ENCODE data around the gene WDR46. TPM values are rescaled to one million over a fixed set of nuclear protein-coding genes. Genes with fewer than 3 reads are reported as not detected.

WDR46 gene
- total RNA-seq, 2 donors from 2014 or later, result 41.3 to 47.2 TPM

DNA sequence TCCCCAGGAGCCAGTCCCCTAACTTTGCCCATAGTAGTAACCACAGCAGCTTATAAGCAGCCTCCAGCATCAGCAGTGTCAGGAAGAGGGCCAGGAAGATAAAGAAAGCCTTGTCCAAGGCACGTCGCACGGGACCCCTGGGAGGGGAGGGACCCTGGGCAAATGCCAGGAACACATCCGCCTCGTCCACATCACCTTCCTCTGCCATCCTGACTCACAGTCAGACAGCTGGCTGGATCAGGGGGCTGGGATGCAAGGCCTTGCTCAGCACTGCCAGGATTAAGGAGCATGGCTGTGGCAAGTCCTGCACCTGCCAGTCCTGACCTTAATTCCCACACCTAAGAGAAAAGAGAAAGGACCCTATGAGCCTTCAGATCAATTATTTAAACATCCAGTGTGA is 40.0 kb upstream of the WDR46 start:
- WGBS, result 14% methylated on average over 5 of the region's 5 CpGs
- no peak for DNase-seq (ENCODE audit: low spot score)
- intact Hi-C loops (cut with DNase I), result no loop called here
- no peaks in the 10 kb centered on the region for H3K4me1 ChIP-seq (replicated peaks)
- TF ChIP-seq POLR2A (IDR thresholded peaks at IDR 0.05), result no peak
- TF ChIP-seq, protein P1, sequence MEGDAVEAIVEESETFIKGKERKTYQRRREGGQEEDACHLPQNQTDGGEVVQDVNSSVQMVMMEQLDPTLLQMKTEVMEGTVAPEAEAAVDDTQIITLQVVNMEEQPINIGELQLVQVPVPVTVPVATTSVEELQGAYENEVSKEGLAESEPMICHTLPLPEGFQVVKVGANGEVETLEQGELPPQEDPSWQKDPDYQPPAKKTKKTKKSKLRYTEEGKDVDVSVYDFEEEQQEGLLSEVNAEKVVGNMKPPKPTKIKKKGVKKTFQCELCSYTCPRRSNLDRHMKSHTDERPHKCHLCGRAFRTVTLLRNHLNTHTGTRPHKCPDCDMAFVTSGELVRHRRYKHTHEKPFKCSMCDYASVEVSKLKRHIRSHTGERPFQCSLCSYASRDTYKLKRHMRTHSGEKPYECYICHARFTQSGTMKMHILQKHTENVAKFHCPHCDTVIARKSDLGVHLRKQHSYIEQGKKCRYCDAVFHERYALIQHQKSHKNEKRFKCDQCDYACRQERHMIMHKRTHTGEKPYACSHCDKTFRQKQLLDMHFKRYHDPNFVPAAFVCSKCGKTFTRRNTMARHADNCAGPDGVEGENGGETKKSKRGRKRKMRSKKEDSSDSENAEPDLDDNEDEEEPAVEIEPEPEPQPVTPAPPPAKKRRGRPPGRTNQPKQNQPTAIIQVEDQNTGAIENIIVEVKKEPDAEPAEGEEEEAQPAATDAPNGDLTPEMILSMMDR (IDR thresholded peaks at IDR 0.05), result no peak
- TF ChIP-seq POLR2AphosphoS5 (IDR thresholded peaks at IDR 0.05), result no peak
- H3K27ac ChIP-seq, result no peak overlapping the region
- H3K27me3 ChIP-seq (replicated peaks; ENCODE audit: insufficient read depth), result no peaks in the 10 kb centered on the region
- no peaks in the 10 kb centered on the region for H3K9me3 ChIP-seq
- no peaks in the 10 kb centered on the region for H3K36me3 ChIP-seq
- no peak overlapping the region for H3K4me3 ChIP-seq

DNA sequence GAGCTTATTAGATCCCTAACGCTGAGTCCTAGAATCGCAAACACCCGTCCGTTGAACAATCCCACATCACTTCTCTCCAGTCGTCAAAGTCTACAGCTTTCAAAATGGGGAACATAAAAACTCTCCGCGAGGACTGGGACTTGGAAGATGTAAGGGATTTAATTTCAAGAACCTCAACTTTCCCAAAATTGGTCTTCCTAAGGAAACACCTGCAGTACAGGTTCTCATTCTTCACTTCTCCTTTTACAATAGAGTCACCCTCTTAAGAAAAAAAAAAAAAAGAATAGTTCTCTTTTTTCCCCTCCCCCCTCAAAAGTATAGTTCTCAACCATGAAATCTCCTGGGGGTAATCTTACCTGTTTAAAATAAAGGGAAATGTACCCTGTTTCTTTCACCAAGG is 35.1 kb upstream of the WDR46 start:
- TF ChIP-seq, protein P1 (IDR thresholded peaks at IDR 0.05), result no peak
- TF ChIP-seq POLR2A (IDR thresholded peaks at IDR 0.05), result no peak
- TF ChIP-seq POLR2AphosphoS5 (IDR thresholded peaks at IDR 0.05), result no peak
- peaks cover 10% of the 10 kb centered on the region for H3K4me1 ChIP-seq (replicated peaks)
- H3K27me3 ChIP-seq (replicated peaks; ENCODE audit: insufficient read depth), result no peaks in the 10 kb centered on the region
- H3K36me3 ChIP-seq, result peaks cover 3 to 5% of the 10 kb centered on the region in 2 donors
- intact Hi-C loops (cut with DNase I), result no loop called here
- H3K4me3 ChIP-seq, result peak overlapping the region; percentile 52 to 67
- no peak for DNase-seq (ENCODE audit: low spot score)
- no peaks in the 10 kb centered on the region for H3K9me3 ChIP-seq
- 17% methylated on average over 7 of the region's 7 CpGs for WGBS
- H3K27ac ChIP-seq, result peak overlapping the region; percentile 81 to 87

GRCh38 chr6:33323623-33323948 is 34.5 kb upstream of the WDR46 start:
- TF ChIP-seq, protein P1 (IDR thresholded peaks at IDR 0.05), result no peak
- TF ChIP-seq POLR2A (IDR thresholded peaks at IDR 0.05) (no peak), POLR2AphosphoS5 (IDR thresholded peaks at IDR 0.05) (no peak)
- intact Hi-C loops (cut with DNase I), result no loop called here
- H3K27ac ChIP-seq, result peak overlapping the region; percentile 81 to 87
- no peaks in the 10 kb centered on the region for H3K27me3 ChIP-seq (replicated peaks; ENCODE audit: insufficient read depth)
- under 1% methylated on average over 12 of the region's 12 CpGs for WGBS
- DNase-seq (ENCODE audit: low spot score), result no peak
- H3K36me3 ChIP-seq, result peaks cover 3 to 5% of the 10 kb centered on the region in 2 donors
- no peaks in the 10 kb centered on the region for H3K9me3 ChIP-seq
- peaks cover 14% of the 10 kb centered on the region for H3K4me1 ChIP-seq (replicated peaks)
- peak overlapping the region; percentile 52 to 67 for H3K4me3 ChIP-seq

DNA sequence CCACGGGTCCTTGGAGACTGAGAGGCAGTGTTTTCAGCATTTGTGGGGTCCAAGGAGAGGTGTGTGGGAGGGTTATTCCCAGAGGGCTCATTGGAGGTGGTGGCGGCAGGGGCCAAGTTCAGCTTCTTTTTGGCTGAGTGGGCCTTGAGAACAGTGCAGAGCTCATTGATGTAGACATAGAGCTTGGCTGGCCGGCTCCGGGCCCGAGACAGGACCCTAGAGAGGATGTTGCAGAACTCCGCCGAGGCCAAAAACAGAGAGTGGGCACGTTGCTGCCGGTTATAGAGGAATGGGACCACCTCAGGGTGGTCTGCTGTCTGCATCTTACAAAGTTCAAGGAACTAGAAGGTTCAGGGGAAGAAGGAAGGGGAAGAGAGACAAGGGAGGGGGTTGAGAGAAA is 32.2 kb upstream of the WDR46 start:
- intact Hi-C loops (cut with DNase I), result no loop called here
- Histone ChIP-seq H3K4me1 (replicated peaks) (peaks cover 18% of the 10 kb centered on the region), H3K4me3 (no peak overlapping the region), H3K36me3 (peaks cover 3 to 5% of the 10 kb centered on the region in 2 donors), H3K27me3 (replicated peaks; ENCODE audit: insufficient read depth) (no peaks in the 10 kb centered on the region), H3K9me3 (no peaks in the 10 kb centered on the region), H3K27ac (peak overlapping the region in 1 of 2 donors; percentile 81)
- no peak for TF ChIP-seq POLR2AphosphoS5 (IDR thresholded peaks at IDR 0.05)
- no peak for TF ChIP-seq POLR2A (IDR thresholded peaks at IDR 0.05)
- TF ChIP-seq, protein P1 (IDR thresholded peaks at IDR 0.05), result no peak
- WGBS, result 79% methylated on average over 9 of the region's 9 CpGs
- no peak for DNase-seq (ENCODE audit: low spot score)

GRCh38 chr6:33320315-33321181 is 31.5 kb upstream of the WDR46 start:
- TF ChIP-seq, protein P1 (IDR thresholded peaks at IDR 0.05), result no peak
- TF ChIP-seq POLR2A (IDR thresholded peaks at IDR 0.05) (no peak), POLR2AphosphoS5 (IDR thresholded peaks at IDR 0.05) (no peak)
- H3K9me3 ChIP-seq, result no peaks in the 10 kb centered on the region
- no peak overlapping the region for H3K27ac ChIP-seq
- WGBS, result 66% methylated on average over 32 of the region's 32 CpGs
- H3K4me3 ChIP-seq, result no peak overlapping the region
- H3K4me1 ChIP-seq (replicated peaks), result peaks cover 18% of the 10 kb centered on the region
- no peaks in the 10 kb centered on the region for H3K27me3 ChIP-seq (replicated peaks; ENCODE audit: insufficient read depth)
- peaks cover 3 to 5% of the 10 kb centered on the region in 2 donors for H3K36me3 ChIP-seq
- no peak for DNase-seq (ENCODE audit: low spot score)
- intact Hi-C loops (cut with DNase I), result no loop called here
